OCI-LY7 (cell line): ENCODE results near the gene ASB8.

Source experiments
- CTCF ChIP-seq: fragments of 200-600 bp; sonication (generic); conservative IDR thresholded peaks from 2 replicates; pipeline ENCODE4 v1.5.1; 2014; ENCODE audit warnings: mild to moderate bottlenecking, antibody characterized with exemption, low read length, moderate library complexity, mixed read lengths
- EZH2phosphoT487 ChIP-seq: fragments of 200-600 bp; sonication (generic); IDR thresholded peaks from 2 replicates; pipeline ENCODE4 v1.6.1; 2018; ENCODE audit warnings: low read depth, borderline replicate concordance, mild to moderate bottlenecking, mixed run types, antibody characterized with exemption, low read length, moderate library complexity, mixed read lengths

DNA sequence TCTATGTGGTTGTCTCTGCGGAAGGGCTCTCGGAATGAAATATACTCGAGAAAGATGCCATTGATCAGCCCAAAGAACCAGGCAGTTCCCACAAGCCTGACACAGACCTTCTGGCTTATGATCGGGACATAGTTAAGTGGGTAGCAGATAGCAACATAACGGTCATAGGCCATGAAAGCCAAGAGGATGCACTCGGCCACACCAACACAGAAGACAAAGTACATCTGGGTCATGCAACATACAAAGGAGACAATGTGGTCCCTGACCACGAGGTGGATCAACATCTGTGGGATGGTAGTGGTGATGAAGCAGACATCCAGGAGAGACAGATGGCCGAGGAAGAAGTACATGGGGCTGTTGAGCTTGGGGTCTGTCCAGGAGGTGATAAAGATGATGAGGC is 45.5 kb upstream of the ASB8 start:
- TF ChIP-seq CTCF (no peak), EZH2phosphoT487 (no peak)
